ENCODE data around the gene ARFGAP1.
"Not testable (repeated sequence)": the region's sequence is repeated elsewhere in the genome, so short reads cannot be mapped to it uniquely, and the experiment has no call there.

The ARFGAP1 gene

GRCh38 chr20:63322146-63322932 is 49.7 kb downstream of the ARFGAP1 start:
- no peak for DNase-seq

DNA sequence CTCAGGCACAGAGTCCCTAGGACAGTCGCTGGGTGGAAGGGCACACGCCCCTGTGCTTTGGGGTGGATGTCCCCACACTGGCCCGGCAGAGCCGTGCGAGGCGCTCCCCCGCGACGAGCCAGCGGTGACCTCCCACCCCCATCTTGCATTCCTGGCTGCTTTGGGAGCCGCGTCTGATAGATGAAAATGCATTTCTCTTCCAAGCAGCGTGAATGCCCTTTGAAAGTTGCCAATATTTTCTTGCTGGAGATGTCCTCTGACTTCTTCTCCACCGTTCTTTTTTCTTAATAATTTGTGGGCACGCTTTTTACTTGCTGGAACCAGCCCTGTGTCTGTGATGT is 50.3 kb downstream of the ARFGAP1 start:
- DNase-seq: no peak

GRCh38 chr20:63323357-63323981 is 50.9 kb downstream of the ARFGAP1 start:
- no peak for DNase-seq

GRCh38 chr20:63325021-63325471 is 52.4 kb downstream of the ARFGAP1 start:
- no peak for DNase-seq

- no peak for DNase-seq
These were observed 53.1 kb downstream of the ARFGAP1 start for GRCh38 chr20:63325554-63326313.

DNA sequence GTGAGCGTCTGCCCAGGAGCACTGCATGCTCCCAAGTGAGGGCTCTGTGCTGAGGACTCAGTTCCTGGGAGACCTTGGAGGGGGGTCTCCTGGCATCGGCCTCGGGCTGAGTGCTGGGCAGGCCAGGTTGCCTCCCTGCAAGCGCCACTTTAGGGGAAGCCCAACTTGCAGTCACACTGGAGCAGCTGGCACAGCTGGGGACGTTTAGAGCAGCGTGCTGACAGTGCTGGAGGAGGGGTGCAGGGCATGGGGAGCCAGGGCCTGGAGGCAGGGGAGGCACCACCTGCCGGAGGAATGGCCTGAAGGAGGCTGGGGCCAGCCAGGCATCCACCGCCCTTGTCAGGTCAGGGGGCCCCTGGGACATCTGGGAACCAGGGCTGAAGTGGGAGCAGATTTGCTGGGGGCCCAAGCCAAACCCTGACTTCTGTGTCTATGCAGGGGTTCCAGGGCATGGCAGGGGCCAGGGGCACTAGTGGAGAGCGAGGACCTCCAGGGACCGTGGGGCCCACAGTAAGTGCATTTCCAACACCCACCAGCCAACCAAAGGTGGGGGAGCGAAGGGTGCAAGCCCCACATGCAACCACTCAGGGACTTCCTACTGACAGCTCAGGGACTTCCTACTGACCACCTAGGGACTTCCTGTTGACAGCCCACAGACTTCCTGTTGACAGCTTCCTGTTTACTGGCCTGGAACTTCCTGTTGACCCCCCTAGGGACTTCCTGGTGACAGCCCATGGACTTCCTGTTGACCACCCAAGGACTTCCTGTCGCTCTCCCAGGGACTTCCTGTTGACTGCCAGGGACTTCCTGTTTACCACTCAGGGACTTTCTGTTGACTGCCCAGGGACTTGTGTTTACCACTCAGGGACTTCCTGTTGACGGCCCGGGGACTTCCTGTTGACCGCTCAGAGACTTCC is 54.0 kb downstream of the ARFGAP1 start:
- DNase-seq: no peak

DNA sequence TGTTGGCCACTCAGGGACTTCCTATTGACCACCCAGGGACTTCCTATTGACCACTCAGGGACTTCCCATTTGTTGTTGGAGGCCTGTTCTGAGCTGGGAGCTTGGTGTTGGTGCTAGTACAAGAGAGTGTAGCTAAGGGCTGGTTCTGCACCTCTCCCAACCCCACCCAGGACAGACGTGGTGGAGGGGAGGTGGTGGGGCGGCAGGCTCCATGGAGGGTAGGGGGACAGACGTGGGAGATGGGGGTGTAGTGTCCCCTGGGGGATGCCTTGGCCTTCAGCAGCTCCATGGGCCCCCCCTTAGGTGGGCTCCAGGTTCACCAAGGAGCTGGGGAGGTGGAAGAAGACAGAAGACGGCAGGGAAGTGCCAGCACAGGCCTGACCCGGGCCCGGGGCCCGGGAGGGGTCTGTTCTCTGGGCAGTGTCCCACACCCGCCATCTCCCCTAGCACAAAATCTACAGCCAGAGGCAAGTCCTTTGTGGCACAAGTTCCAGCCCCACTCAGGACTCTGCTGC is 54.7 kb downstream of the ARFGAP1 start:
- DNase-seq: no peak

DNA sequence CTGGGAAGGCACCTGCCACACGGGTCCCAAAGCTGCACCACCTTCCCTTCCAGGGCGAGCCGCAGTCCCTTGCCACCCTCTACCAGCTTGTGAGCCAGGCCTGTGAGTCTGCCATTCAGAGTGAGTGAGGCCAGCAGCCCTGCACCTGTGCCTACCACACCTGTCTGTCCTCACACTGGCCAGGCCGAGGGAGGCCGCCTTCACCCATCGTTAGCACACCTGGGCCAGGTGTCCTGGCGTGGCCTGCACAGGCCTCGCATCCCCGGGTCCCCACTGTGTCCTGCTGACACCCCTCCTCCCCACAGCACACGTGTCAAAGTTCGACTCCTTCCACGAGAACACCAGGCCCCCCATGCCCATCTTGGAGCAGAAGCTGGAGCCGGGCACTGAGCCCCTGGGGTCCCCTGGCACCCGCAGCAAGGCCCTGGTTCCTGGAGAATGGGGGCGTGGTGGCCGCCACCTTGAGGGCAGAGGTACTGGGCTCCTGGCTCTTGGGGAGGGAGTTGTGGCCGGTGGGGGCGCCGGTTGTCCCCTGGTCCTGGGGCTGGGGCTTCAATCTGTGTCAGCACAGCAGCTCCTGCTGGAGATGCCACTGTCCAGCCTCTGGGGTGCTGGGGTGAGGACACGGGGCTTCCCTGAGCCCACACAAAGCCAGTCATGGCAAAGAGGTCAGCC is 55.5 kb downstream of the ARFGAP1 start:
- no peak for DNase-seq

DNA sequence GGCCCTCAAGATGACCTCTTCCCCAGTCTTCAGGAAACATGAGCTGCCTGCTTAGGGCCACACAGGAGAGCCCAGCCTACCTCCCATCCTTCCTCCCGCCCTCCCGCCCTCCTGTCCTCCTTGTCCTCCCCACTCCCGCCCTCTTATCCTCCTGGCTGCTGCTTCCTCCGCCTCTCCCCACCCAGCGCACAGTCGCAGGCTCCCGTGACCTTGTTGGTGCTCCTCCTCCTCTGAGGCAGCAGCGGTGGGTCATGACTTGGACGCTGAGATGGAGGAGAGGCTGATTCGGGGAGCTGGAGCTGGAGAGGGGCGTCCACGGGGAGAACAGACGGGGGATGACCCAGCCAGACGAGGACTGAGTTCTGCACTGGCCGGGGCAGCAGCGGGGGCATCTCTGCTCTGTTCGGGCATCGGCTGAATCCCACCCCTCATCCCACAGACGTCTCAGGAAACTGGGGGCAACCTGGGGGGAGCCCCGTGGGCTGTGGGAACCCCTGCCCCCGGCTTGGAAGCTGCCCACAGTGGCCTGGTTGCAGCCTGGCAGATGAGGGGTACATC is 56.2 kb downstream of the ARFGAP1 start:
- DNase-seq: no peak

DNA sequence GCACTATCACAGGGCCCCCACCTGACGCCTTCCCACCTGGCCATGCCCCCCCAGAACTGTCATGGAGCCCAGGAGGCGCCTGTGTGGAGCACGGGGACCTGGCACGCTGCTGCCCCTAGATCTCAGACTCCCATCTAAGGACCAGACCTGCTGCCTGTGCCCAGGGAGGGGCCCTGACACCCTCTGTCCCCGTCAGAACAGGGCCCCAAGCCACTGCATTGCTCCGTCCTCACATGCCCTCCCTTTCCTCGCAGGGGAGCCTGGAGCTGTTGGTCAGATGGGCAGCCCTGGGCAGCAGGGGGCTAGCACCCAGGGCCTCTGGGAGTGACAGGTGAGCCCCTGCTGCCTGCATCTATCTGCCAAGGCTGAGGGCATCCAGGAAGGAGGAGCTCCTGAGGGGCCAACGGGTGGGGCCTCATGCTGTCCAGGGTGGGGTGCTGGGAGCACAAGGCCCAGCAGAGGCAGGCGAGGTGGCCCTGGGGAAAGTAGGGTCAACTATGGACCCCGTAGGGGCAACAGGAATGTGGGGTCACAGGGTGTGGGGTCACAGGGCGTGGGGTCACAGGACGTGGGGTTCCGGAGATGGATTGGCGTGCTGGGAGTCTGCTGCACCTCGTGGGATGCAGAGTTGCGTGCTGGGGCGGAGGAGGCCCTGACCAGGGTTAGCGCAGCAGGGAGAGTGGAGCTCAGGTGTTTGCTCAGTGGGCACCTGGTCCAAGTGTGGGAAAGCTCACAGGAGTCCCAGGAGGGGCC is 56.9 kb downstream of the ARFGAP1 start:
- DNase-seq: no peak

DNA sequence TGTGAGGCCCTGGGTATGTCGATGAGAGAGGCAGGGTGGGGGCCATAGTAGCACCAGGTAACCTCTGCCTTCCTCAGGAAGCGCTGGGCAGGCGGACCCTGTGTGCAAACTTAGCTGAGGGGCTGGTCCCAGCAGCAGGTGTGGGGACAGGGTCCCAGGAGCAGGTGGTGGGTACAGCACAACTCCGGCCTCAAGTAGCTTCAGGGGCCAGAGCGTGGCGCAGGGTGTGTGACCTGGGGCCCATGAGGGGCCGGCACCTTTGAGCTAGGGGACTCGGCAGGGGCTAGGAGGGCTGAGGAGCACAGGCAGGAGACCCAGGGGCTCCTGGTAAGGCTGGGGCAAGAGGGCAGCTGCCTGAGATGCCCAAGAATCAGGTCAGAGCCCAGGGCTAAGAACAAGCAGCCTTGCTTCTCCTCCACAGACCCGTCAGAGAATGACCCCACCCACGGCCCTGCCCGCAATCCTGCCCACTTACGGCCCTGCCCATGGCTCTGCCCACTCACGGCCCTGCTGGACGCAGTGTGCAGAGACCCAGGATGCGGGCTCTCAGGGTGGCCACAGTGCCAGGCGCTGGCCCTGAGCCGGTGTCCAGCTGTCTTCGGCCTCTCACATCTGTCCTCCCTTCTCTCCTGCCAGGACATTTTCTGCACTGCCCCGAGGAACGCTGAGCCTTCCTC is 57.6 kb downstream of the ARFGAP1 start:
- DNase-seq: no peak

GRCh38 chr20:63330940-63331339 is 58.3 kb downstream of the ARFGAP1 start:
- DNase-seq: no peak

GRCh38 chr20:63331741-63332400 is 59.3 kb downstream of the ARFGAP1 start:
- no peak for DNase-seq

- no peak for DNase-seq
These were observed 60.1 kb downstream of the ARFGAP1 start for GRCh38 chr20:63332488-63333240.

- DNase-seq: no peak
These were observed 60.7 kb downstream of the ARFGAP1 start for GRCh38 chr20:63333241-63333836.

DNA sequence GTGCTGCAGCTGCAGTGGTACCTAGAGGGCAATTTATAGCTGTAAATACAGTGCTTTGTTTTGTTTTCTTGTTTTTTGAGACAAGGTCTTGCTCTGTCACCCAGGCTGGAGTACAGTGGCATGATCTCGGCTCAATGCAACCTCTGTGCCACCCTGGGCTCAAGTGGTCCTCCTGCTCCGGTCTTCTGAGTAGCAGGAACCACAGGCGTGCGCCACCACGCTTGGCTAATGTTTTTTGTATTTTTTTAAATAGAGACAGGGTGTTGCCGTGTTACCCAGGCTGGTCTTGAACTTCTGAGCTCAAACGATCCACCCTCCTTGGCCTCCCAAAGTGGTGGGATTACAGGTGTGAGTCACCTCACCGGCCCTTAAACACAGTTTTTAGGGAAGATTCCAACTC is 61.7 kb downstream of the ARFGAP1 start:
- DNase-seq: no peak

DNA sequence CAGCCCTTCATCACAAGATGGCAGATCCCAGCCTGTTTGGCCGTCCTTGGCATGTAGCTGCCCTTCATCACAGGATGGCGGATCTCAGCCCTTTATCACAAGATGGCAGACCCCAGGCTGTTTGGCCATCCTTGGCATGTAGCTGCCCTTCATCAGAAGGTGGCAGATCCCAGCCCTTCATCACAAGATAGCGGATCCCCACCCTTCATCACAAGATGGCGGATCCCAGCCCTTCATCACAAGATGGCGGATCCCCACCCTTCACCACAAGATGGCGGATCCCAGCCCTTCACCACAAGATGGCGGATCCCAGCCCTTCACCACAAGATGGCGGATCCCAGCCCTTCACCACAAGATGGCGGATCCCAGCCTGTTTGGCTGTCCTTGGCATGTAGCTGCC is 62.4 kb downstream of the ARFGAP1 start:
- DNase-seq: not testable (repeated sequence)

GRCh38 chr20:63335711-63336110 is 63.1 kb downstream of the ARFGAP1 start:
- no peak for DNase-seq

Data from GOT3 (cell line).